NCI-H128 (cell line): Measurements from ENCODE around the gene HYAL4.

Experiments
- DNase-seq: peaks from one replicate; lab custom pipeline; 2025; ENCODE audit not compliant: unreplicated experiment; lab: John Stamatoyannopoulos, UW

HYAL4 gene

GRCh38 chr7:123901101-123901500, 56.1 kb downstream of the HYAL4 start:
- no peak for DNase-seq

DNA sequence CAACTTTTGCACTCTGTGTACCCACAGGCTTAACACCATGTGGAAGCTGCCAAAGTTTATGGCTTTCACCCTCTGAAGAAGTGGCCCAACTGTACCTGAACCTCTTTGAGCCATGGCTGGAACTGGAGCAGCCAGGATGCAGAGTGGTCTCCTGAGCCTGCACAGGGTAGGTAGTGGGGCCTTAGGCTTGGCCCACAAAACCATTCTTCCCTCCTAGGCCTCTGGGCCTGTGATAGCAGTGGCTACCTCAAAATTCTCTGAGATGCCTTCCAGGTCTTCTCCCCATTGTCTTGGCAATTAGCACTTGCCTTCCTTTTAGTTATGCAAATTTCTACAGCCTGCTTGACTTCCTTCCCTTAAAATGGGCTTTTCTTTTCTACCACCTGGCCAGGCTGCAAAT, 60.7 kb downstream of the HYAL4 start:
- DNase-seq, result no peak

DNA sequence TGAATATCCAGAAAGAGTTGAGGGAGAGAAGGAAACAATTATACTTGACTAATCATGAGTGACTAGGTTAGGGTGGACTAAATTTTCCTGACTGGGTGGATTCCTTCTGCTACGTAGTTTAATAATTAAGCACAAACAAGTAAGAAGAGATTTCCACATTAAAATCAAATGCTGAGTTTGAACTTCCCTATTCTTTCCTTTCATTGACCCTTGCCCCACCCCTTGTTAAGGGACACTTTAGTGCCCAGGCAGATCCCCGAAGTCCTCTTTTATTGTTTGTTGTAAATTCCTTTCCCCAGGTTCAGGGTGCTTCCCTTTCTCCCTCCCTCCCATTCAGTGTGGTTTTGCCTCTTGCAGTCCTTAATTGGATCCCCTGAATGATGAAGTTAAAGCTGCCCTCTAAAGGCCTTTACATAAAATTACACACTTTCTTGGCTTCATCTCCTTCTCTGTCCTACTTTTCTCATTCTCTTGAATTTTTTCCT, 71.3 kb downstream of the HYAL4 start:
- no peak for DNase-seq

GRCh38 chr7:123917878-123918277, 72.9 kb downstream of the HYAL4 start:
- no peak for DNase-seq

DNA sequence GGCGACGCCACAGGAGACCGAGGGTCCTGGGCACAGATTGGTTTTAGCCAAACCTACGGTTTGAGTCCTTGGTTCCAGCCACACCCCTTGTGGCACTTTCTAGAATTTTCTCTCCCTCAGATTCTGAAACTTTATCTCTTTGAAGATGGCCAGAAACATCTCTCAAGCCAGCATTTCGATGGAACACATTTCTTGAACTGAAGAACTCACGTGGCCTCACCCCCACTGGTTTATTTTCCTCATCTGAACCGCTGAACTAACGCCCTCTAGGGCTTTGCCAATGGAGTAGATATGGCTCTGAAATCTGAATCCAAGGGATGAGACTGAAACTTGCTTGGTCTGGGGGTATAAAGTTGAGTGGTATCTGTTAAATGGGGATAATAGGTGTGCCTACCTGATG, 73.3 kb downstream of the HYAL4 start:
- no peak for DNase-seq

DNA sequence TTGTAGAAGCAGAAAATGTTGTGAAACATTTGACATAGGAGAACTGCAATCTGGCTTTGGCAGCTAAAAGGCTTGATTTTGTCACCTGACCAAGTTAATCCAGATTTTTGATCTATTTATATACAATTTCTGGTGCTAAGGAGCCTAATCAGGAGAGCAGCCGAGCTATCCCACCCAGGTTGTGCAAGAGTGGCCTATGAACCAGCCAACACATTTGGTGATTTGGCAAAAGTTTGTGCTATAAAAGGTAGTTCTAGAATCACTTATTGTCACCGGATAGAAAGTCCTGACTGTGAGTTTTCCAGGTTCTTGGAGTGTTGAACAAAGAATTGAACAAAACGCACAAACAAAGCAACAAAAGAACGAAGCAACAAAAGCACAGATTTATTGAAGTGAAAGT, 78.6 kb downstream of the HYAL4 start:
- DNase-seq, result no peak

GRCh38 chr7:123924941-123925340, 80.0 kb downstream of the HYAL4 start, which contains the start of gene SPAM1:
TSS of gene SPAM1 (plus strand) at chr7:123925241. CDS start at chr7:123953571, 28,330 bp downstream.
- no peak for DNase-seq
